K562 (cell line): ENCODE results near the gene NXF1. TPM values are rescaled to one million over a fixed set of nuclear protein-coding genes. Genes with fewer than 3 reads are reported as not detected.

Experiments used
- ARNT ChIP-seq, 2 experiments: fragments of 450-650 bp; IDR thresholded peaks; 2 replicates each; pipeline ENCODE4 v1.6.1; 2016; ENCODE audit warnings: mild to moderate bottlenecking in 1 of 2
- FOXA1 ChIP-seq: fragments of 450-650 bp; IDR thresholded peaks from 2 replicates; pipeline ENCODE4 v1.6.1; 2016; ENCODE audit warnings: mild to moderate bottlenecking, borderline replicate concordance
- HCFC1 ChIP-seq: IDR thresholded peaks from 2 replicates; pipeline ENCODE4 v1.6.1; 2012; ENCODE audit warnings: low read depth, low read length, improper control_type of control experiment
- HDGF ChIP-seq: fragments of 450-650 bp; IDR thresholded peaks from 2 replicates; pipeline ENCODE4 v1.6.1; 2016
- HMG20B ChIP-seq: fragments of 250-450 bp; sonication (Bioruptor Pico); IDR thresholded peaks from 2 replicates; pipeline ENCODE4 v1.5.0; 2021; ENCODE audit warnings: mild to moderate bottlenecking
- HNRNPLL ChIP-seq: fragments of 200-400 bp; formaldehyde crosslinking; IDR thresholded peaks from 2 replicates; pipeline ENCODE4 v1.6.1; 2017; ENCODE audit warnings: low read length, low read depth, mild to moderate bottlenecking; ENCODE audit not compliant: poor library complexity, severe bottlenecking
- MCM3 ChIP-seq: fragments of 450-650 bp; IDR thresholded peaks from 2 replicates; pipeline ENCODE4 v1.6.1; 2016
- MTA3 ChIP-seq: fragments of 450-650 bp; formaldehyde crosslinking; IDR thresholded peaks from 2 replicates; pipeline ENCODE4 v1.6.1; 2017; ENCODE audit warnings: mild to moderate bottlenecking, borderline replicate concordance
- NCOA2 ChIP-seq, 2 experiments: fragments of 450-650 bp; IDR thresholded peaks; 2 replicates each; pipeline ENCODE4 v1.6.1; 2018; ENCODE audit warnings: mild to moderate bottlenecking in 2 of 2, moderate library complexity in 1 of 2; ENCODE audit not compliant: partially characterized antibody in 2 of 2
- NCOA4 ChIP-seq: fragments of 450-650 bp; IDR thresholded peaks from 2 replicates; pipeline ENCODE4 v1.6.1; 2018; ENCODE audit warnings: mild to moderate bottlenecking; ENCODE audit not compliant: partially characterized antibody
- NEUROD1 ChIP-seq: fragments of 150-350 bp; IDR thresholded peaks from 2 replicates; pipeline ENCODE4 v1.6.1; 2014; ENCODE audit warnings: borderline replicate concordance, low read length, low read depth; ENCODE audit not compliant: partially characterized antibody
- NR2C2 ChIP-seq, 2 experiments: fragments of 200-800 bp in 1 of 2; sonication (Bioruptor generic) in 1 of 2; sonication (generic) in 1 of 2; formaldehyde crosslinking in 1 of 2; IDR thresholded peaks; 2 replicates each; pipeline versions ENCODE4 v1.6.1 to v1.8.0; 2016 to 2022; ENCODE audit warnings: mild to moderate bottlenecking in 1 of 2, missing compliant biosample characterization in 1 of 2, missing genetic modification characterization in 1 of 2, missing genetic modification reagents in 1 of 2
- NR2F6 ChIP-seq: fragments of 450-650 bp; formaldehyde crosslinking; IDR thresholded peaks from 2 replicates; pipeline ENCODE4 v1.4.0; 2020; ENCODE audit warnings: mild to moderate bottlenecking
- OTX1 ChIP-seq: fragments of 450-650 bp; formaldehyde crosslinking; IDR thresholded peaks from 2 replicates; pipeline ENCODE4 v1.4.0; 2022; ENCODE audit warnings: mild to moderate bottlenecking
- PHF20 ChIP-seq: fragments of 450-650 bp; IDR thresholded peaks from 2 replicates; pipeline ENCODE4 v1.6.1; 2018; ENCODE audit not compliant: partially characterized antibody
- POLR3G ChIP-seq: IDR thresholded peaks from 2 replicates; pipeline ENCODE4 v1.6.1; 2011; ENCODE audit not compliant: insufficient read length, insufficient replicate concordance; ENCODE audit errors: extremely low read depth
- TAF15 ChIP-seq: fragments of 200-400 bp; formaldehyde crosslinking; IDR thresholded peaks from 2 replicates; pipeline ENCODE4 v1.6.1; 2017; ENCODE audit warnings: mild to moderate bottlenecking, low read depth, low read length, moderate library complexity
- THAP7 ChIP-seq: fragments of 250-450 bp; sonication (Bioruptor Pico); IDR thresholded peaks from 2 replicates; pipeline ENCODE4 v1.5.0; 2021
- ZBTB17 ChIP-seq: fragments of 450-650 bp; formaldehyde crosslinking; IDR thresholded peaks from 2 replicates; pipeline ENCODE4 v1.4.0; 2020; ENCODE audit warnings: mild to moderate bottlenecking
- ZBTB43 ChIP-seq: sonication (generic); formaldehyde crosslinking; IDR thresholded peaks from 2 replicates; pipeline ENCODE4 v1.8.0; 2023; ENCODE audit warnings: mild to moderate bottlenecking, missing genetic modification reagents
- ZC3H8 ChIP-seq: fragments of 450-650 bp; IDR thresholded peaks from 2 replicates; pipeline ENCODE4 v1.6.1; 2017
- ZNF146 ChIP-seq: IDR thresholded peaks from one replicate; pipeline ENCODE4 v1.6.1; 2018; ENCODE audit warnings: missing compliant biosample characterization; ENCODE audit not compliant: unreplicated experiment
- polyA plus RNA-seq, 8 experiments: library from polyadenylated mRNA; depleted of rRNA in 4 of 8; stranded (reverse) in 5 of 8; unstranded in 3 of 8; fragments of >200 nt; fragmentation: Nextera tagmentation in 2 of 8; fragmentation: Illumina TruSeq in 1 of 8; extraction: Ambion mirVana in 2 of 8; extraction: Trizol in 1 of 8; gene quantifications; 2 replicates each; pipeline versions ENCODE4 v1.2.1 to v1.2.3, GENCODE V29; 2011 to 2014; ENCODE audit warnings: inconsistent platforms in 1 of 8, missing spikeins in 1 of 8
- total RNA-seq, 7 experiments: library from RNA; depleted of rRNA in 6 of 7; stranded (reverse); fragments of >200 nt in 6 of 7; fragmentation: Illumina TruSeq in 2 of 7; extraction: Trizol in 2 of 7; gene quantifications; 2 replicates each; pipeline versions ENCODE4 v1.2.1 to v1.2.3, GENCODE V29; 2011 to 2021; ENCODE audit warnings: low replicate concordance in 1 of 7
- TF ChIP-seq, protein P1 (sequence below), 2 experiments: fragments of 450-650 bp; IDR thresholded peaks; 2 replicates each; pipeline ENCODE4 v1.6.1; 2018; ENCODE audit warnings: mild to moderate bottlenecking in 2 of 2, low read depth in 1 of 2; ENCODE audit not compliant: partially characterized antibody in 2 of 2

The NXF1 gene
- total and polyA plus RNA-seq, 9 of the 15 experiments (the other 6 are each of a cell fraction or from before 2014, with no cell fraction given) = 18.1 to 98.3 (median 35.8) TPM

DNA sequence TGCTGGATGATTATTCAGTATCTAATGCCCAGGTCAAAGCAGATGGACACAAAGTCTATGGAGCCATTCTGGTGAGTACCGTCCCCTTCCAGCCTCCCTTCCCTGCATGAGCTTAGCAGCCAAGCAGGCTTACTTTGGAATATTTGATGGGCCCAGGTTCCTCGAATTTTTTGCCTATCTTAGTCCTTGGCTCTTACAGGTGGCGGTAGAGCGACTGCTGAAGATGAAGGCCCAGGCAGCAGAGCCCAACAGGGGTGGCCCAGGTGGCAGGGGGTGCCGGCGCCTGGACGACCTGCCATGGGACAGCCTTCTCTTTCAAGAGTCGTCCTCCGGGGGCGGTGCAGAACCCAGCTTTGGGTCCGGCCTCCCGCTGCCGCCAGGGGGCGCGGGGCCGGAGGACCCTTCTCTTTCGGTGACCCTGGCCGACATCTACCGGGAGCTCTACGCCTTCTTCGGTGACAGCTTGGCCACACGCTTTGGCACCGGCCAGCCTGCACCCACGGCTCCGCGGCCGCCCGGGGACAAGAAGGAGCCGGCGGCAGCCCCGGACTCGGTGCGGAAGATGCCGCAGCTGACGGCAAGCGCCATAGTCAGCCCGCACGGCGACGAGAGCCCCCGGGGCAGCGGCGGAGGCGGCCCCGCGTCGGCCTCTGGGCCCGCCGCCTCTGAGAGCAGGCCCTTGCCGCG, 18.8 kb downstream of the NXF1 start (continued):
- TF ChIP-seq HNRNPLL (peak; percentile 87), ZNF146 (CRISPR knock-in tag) (peak; percentile 1), HDGF (peak; percentile 82; the same call in 1 of the 2 replicates), ZC3H8 (no peak), MTA3 (peak; percentile 11; the same call in 1 of the 2 replicates), TAF15 (no peak), ARNT (IDR thresholded peaks at IDR 0.05) (no peak), MCM3 (no peak), THAP7 (CRISPR knock-in tag) (no peak), OTX1 (CRISPR knock-in tag) (no peak), HMG20B (CRISPR knock-in tag) (no peak), NCOA2 (IDR thresholded peaks at IDR 0.05; ENCODE audit: partially characterized antibody in 2 of 2) (no peak), ZBTB17 (CRISPR knock-in tag) (no peak), FOXA1 (no peak), PHF20 (peak; percentile 15), POLR3G (no peak), NCOA4 (no peak), NEUROD1 (no peak), ZBTB43 (CRISPR knock-in tag) (0 out of 2 replicates have a peak, but pooled peaks have one; percentile 42), HCFC1 (peak; percentile 61), NR2F6 (CRISPR knock-in tag) (no peak), NR2C2 (CRISPR knock-in tag; IDR thresholded peaks at IDR 0.05) (no peak), NR2C2 (tag; IDR thresholded peaks at IDR 0.05) (peak; percentile 87)
- TF ChIP-seq, protein P1, sequence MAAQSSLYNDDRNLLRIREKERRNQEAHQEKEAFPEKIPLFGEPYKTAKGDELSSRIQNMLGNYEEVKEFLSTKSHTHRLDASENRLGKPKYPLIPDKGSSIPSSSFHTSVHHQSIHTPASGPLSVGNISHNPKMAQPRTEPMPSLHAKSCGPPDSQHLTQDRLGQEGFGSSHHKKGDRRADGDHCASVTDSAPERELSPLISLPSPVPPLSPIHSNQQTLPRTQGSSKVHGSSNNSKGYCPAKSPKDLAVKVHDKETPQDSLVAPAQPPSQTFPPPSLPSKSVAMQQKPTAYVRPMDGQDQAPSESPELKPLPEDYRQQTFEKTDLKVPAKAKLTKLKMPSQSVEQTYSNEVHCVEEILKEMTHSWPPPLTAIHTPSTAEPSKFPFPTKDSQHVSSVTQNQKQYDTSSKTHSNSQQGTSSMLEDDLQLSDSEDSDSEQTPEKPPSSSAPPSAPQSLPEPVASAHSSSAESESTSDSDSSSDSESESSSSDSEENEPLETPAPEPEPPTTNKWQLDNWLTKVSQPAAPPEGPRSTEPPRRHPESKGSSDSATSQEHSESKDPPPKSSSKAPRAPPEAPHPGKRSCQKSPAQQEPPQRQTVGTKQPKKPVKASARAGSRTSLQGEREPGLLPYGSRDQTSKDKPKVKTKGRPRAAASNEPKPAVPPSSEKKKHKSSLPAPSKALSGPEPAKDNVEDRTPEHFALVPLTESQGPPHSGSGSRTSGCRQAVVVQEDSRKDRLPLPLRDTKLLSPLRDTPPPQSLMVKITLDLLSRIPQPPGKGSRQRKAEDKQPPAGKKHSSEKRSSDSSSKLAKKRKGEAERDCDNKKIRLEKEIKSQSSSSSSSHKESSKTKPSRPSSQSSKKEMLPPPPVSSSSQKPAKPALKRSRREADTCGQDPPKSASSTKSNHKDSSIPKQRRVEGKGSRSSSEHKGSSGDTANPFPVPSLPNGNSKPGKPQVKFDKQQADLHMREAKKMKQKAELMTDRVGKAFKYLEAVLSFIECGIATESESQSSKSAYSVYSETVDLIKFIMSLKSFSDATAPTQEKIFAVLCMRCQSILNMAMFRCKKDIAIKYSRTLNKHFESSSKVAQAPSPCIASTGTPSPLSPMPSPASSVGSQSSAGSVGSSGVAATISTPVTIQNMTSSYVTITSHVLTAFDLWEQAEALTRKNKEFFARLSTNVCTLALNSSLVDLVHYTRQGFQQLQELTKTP (IDR thresholded peaks at IDR 0.05; ENCODE audit: low read depth in 1 of 2, partially characterized antibody in 2 of 2) = no peak
